GM23338 (cell line): ENCODE results near the gene SLC29A2. TPM values are rescaled to one million over a fixed set of nuclear protein-coding genes. Genes with fewer than 3 reads are reported as not detected.

ENCODE experiments used
- ATAC-seq: fragments of 200-7000 bp; cut with Tn5 transposase; 3 replicates; pipeline ENCODE4 v1.9.1; 2020
- DNase-seq: peaks from one replicate; pipeline ENCODE4 v3.0.0-alpha.2; 2015; ENCODE audit warnings: low spot score
- H2AFZ ChIP-seq: fragments of 200-600 bp; sonication (generic); 2 replicates; pipeline ENCODE4 v1.8.0; 2016; ENCODE audit warnings: antibody characterized with exemption, mild to moderate bottlenecking, moderate library complexity
- H3F3A ChIP-seq: fragments of 200-600 bp; sonication (generic); replicated peaks from 2 replicates; pipeline ENCODE4 v1.8.0; 2017; ENCODE audit warnings: antibody characterized with exemption, mixed run types, low read depth
- H3K27ac ChIP-seq: fragments of 200-600 bp; sonication (generic); 2 replicates; pipeline ENCODE4 v1.6.1; 2016; ENCODE audit warnings: low read depth
- H3K27me3 ChIP-seq: fragments of 200-600 bp; sonication (generic); 2 replicates; pipeline ENCODE4 v1.8.0; 2016; ENCODE audit warnings: mild to moderate bottlenecking, mixed run types, moderate library complexity; ENCODE audit not compliant: insufficient read depth
- H3K36me3 ChIP-seq: fragments of 200-600 bp; sonication (generic); 2 replicates; pipeline ENCODE4 v1.8.0; 2016; ENCODE audit warnings: mild to moderate bottlenecking; ENCODE audit not compliant: insufficient read depth
- H3K4me1 ChIP-seq: fragments of 200-600 bp; sonication (generic); 2 replicates; pipeline ENCODE4 v1.8.0; 2016; ENCODE audit warnings: mild to moderate bottlenecking, moderate library complexity; ENCODE audit not compliant: insufficient read depth
- H3K4me2 ChIP-seq: fragments of 200-600 bp; sonication (generic); 2 replicates; pipeline ENCODE4 v1.7.1; 2017; ENCODE audit warnings: mixed run types
- H3K4me3 ChIP-seq: fragments of 200-600 bp; sonication (generic); 2 replicates; pipeline ENCODE4 v1.6.1; 2016; ENCODE audit warnings: mixed run types
- H3K79me2 ChIP-seq: fragments of 200-600 bp; sonication (generic); replicated peaks from 2 replicates; pipeline ENCODE4 v1.8.0; 2017; ENCODE audit warnings: mild to moderate bottlenecking; ENCODE audit not compliant: insufficient read depth
- H3K9me2 ChIP-seq: fragments of 200-600 bp; sonication (generic); 2 replicates; pipeline ENCODE4 v1.8.0; 2017; ENCODE audit not compliant: insufficient read depth
- H4K20me1 ChIP-seq: fragments of 200-600 bp; sonication (generic); replicated peaks from 2 replicates; pipeline ENCODE4 v1.8.0; 2017; ENCODE audit warnings: mild to moderate bottlenecking; ENCODE audit not compliant: insufficient read depth
- H3K27ac Mint-ChIP-seq: 2 replicates; pipeline ENCODE4 v1.8.0; 2020; ENCODE audit warnings: inconsistent platforms, mild to moderate bottlenecking, moderate library complexity, mixed read lengths
- H3K27me3 Mint-ChIP-seq: 3 replicates; pipeline ENCODE4 v1.8.0; 2022; ENCODE audit warnings: low read depth, mild to moderate bottlenecking, moderate library complexity, mixed read lengths, inconsistent platforms; ENCODE audit not compliant: insufficient read depth, poor library complexity
- H3K36me3 Mint-ChIP-seq: 3 replicates; pipeline ENCODE4 v1.8.0; 2021; ENCODE audit warnings: low read depth, mild to moderate bottlenecking, inconsistent platforms, moderate library complexity, mixed read lengths
- H3K4me1 Mint-ChIP-seq: 3 replicates; pipeline ENCODE4 v1.8.0; 2020; ENCODE audit warnings: mild to moderate bottlenecking, inconsistent platforms, mixed read lengths
- H3K4me3 Mint-ChIP-seq: 3 replicates; pipeline ENCODE4 v1.8.0; 2021; ENCODE audit warnings: moderate library complexity, mild to moderate bottlenecking, inconsistent platforms, mixed read lengths
- H3K9me3 Mint-ChIP-seq: 3 replicates; pipeline ENCODE4 v1.8.0; 2020; ENCODE audit warnings: moderate library complexity, mild to moderate bottlenecking, inconsistent platforms, mixed read lengths
- CREB1 ChIP-seq: fragments of 250-450 bp; sonication (Bioruptor Pico); IDR thresholded peaks from 2 replicates; pipeline ENCODE4 v1.5.0; 2020; ENCODE audit warnings: low read depth, mild to moderate bottlenecking, moderate library complexity
- ETS1 ChIP-seq: IDR thresholded peaks from 2 replicates; pipeline ENCODE4 v1.6.1; 2016; ENCODE audit warnings: antibody characterized with exemption
- EZH2phosphoT487 ChIP-seq: fragments of 200-600 bp; sonication (generic); IDR thresholded peaks from one replicate; pipeline ENCODE4 v1.8.1; 2018; ENCODE audit warnings: antibody characterized with exemption; ENCODE audit not compliant: unreplicated experiment
- POLR2AphosphoS5 ChIP-seq: IDR thresholded peaks from 2 replicates; pipeline ENCODE4 v1.6.1; 2016; ENCODE audit warnings: antibody characterized with exemption, low read depth
- REST ChIP-seq: IDR thresholded peaks from one replicate; pipeline ENCODE4 v1.6.1; 2018; ENCODE audit warnings: antibody characterized with exemption; ENCODE audit not compliant: unreplicated experiment
- STAT1 ChIP-seq: IDR thresholded peaks from one replicate; pipeline ENCODE4 v1.6.1; 2016; ENCODE audit warnings: antibody characterized with exemption; ENCODE audit not compliant: unreplicated experiment
- ZNF114 ChIP-seq: fragments of 250-450 bp; sonication (Bioruptor Pico); IDR thresholded peaks from 2 replicates; pipeline ENCODE4 v1.5.0; 2020; ENCODE audit warnings: mild to moderate bottlenecking, moderate library complexity
- ZNF331 ChIP-seq: fragments of 250-450 bp; sonication (Bioruptor Pico); IDR thresholded peaks from 2 replicates; pipeline ENCODE4 v1.5.0; 2020; ENCODE audit warnings: low read depth, mild to moderate bottlenecking, moderate library complexity
- polyA plus RNA-seq: library from polyadenylated mRNA; unstranded; fragments of >200 nt; fragmentation: Nextera tagmentation; extraction: Ambion mirVana; gene quantifications from 2 replicates; pipeline ENCODE4 v1.2.1, GENCODE V29; 2016
- total RNA-seq: library from RNA; depleted of rRNA; stranded (reverse); fragments of >200 nt; shearing (Covaris generic); gene quantifications from 2 replicates; pipeline ENCODE4 v1.2.3, GENCODE V29; 2014
- TF ChIP-seq, protein P1 (sequence below), 2 experiments: fragments of 200-600 bp in 1 of 2; sonication (generic) in 1 of 2; conservative IDR thresholded peaks; 2 replicates each; pipeline versions ENCODE4 v1.5.1 to v1.6.1; 2016 to 2017; ENCODE audit warnings: antibody characterized with exemption in 2 of 2, low read depth in 2 of 2, mild to moderate bottlenecking in 2 of 2, moderate library complexity in 1 of 2

SLC29A2 gene
- total and polyA plus RNA-seq, 2 experiments from 2014 or later, result 26.0 to 31.1 TPM

DNA sequence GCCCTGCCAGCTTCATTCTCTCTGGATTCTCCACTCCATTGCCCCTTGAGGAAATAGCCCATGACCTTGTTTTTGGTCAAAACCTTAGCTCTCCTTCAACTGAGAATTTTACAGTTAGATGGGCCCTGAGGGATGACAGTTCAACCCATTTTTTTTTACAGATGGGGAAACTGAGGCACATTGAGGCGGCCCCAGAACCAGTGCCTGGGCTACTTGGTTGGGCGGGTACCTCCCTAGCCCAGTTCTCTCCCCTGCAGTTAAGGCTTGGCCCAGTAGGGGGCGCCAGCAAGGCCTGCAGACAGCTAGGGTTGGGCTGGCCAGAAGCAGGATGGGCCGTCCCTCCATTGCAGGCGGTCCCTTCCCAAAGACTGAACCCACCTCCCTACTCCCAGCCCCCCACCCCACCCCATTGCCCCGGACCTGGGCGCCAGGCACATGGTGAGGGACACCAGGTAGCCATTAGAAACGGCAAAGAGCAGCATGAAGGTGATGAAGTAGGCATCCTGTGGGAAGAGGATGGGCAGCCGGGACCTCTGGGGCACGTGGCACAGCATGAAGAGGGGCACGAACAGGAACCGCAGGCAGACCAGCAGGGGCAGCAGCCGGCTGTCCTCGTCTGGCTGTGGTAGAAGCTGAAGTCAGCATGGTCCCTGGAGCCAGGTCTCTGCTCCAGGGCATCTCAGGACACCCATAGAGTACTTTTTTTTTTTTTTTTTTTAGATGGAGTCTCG is 7.6 kb downstream of the SLC29A2 start:
- Histone ChIP-seq H3K4me3 (no peak overlapping the region), H3F3A (peaks cover 54% of the 10 kb centered on the region), H4K20me1 (peaks cover 17% of the 10 kb centered on the region), H3K9me2 (no peaks in the 10 kb centered on the region), H2AFZ (no peak overlapping the region), H3K79me2 (0 out of 2 replicates have a peak, but pooled peaks cover 5% of the 10 kb centered on the region), H3K4me2 (no peak overlapping the region), H3K4me1 (peaks cover 6% of the 10 kb centered on the region; the same call in 1 of the 2 replicates), H3K27me3 (no peaks in the 10 kb centered on the region), H3K27ac (no peak overlapping the region), H3K36me3 (peaks cover 26% of the 10 kb centered on the region; the same call in 1 of the 2 replicates)
- peak; percentile 92 for DNase-seq
- Mint-ChIP-seq H3K9me3 (no peaks in the 10 kb centered on the region; the same call in 2 of the 3 replicates), H3K4me3 (no peak overlapping the region), H3K4me1 (peaks cover 15% of the 10 kb centered on the region), H3K36me3 (peaks cover 74% of the 10 kb centered on the region), H3K27me3 (peaks cover 31% of the 10 kb centered on the region), H3K27ac (no peak overlapping the region)
- ATAC-seq, result peak; percentile 73
- TF ChIP-seq ETS1, result no peak
- TF ChIP-seq STAT1, result no peak
- TF ChIP-seq CREB1 (CRISPR knock-in tag), result 0 out of 2 replicates have a peak, but pooled peaks have one; percentile 35
- no peak for TF ChIP-seq ZNF114
- no peak for TF ChIP-seq EZH2phosphoT487
- peak; percentile 39; the same call in 1 of the 2 replicates for TF ChIP-seq POLR2AphosphoS5
- TF ChIP-seq, protein P1, sequence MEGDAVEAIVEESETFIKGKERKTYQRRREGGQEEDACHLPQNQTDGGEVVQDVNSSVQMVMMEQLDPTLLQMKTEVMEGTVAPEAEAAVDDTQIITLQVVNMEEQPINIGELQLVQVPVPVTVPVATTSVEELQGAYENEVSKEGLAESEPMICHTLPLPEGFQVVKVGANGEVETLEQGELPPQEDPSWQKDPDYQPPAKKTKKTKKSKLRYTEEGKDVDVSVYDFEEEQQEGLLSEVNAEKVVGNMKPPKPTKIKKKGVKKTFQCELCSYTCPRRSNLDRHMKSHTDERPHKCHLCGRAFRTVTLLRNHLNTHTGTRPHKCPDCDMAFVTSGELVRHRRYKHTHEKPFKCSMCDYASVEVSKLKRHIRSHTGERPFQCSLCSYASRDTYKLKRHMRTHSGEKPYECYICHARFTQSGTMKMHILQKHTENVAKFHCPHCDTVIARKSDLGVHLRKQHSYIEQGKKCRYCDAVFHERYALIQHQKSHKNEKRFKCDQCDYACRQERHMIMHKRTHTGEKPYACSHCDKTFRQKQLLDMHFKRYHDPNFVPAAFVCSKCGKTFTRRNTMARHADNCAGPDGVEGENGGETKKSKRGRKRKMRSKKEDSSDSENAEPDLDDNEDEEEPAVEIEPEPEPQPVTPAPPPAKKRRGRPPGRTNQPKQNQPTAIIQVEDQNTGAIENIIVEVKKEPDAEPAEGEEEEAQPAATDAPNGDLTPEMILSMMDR (conservative IDR thresholded peaks at IDR 0.05; ENCODE audit: low read depth in 2 of 2), result peak; percentile 89 to 93

GRCh38 chr11:66363187-66363601 is 8.4 kb downstream of the SLC29A2 start:
- peaks cover 6% of the 10 kb centered on the region; the same call in 1 of the 2 replicates for H3K4me1 ChIP-seq
- H3K27ac ChIP-seq, result no peak overlapping the region
- H3K4me2 ChIP-seq, result no peak overlapping the region
- no peaks in the 10 kb centered on the region for H3K9me2 ChIP-seq
- no peak for ATAC-seq
- H3F3A ChIP-seq, result peaks cover 51% of the 10 kb centered on the region
- DNase-seq, result no peak
- H3K36me3 ChIP-seq, result peaks cover 19% of the 10 kb centered on the region; the same call in 1 of the 2 replicates
- no peaks in the 10 kb centered on the region for H3K27me3 ChIP-seq
- Mint-ChIP-seq H3K27ac (no peak overlapping the region), H3K9me3 (no peaks in the 10 kb centered on the region; the same call in 2 of the 3 replicates), H3K27me3 (peaks cover 29% of the 10 kb centered on the region), H3K4me3 (no peak overlapping the region), H3K36me3 (peaks cover 66% of the 10 kb centered on the region), H3K4me1 (peaks cover 11% of the 10 kb centered on the region)
- H4K20me1 ChIP-seq, result peaks cover 17% of the 10 kb centered on the region
- H3K79me2 ChIP-seq, result no peaks in the 10 kb centered on the region
- H3K4me3 ChIP-seq, result no peak overlapping the region
- H2AFZ ChIP-seq, result no peak overlapping the region
- TF ChIP-seq REST, result no peak
- TF ChIP-seq ZNF331 (CRISPR knock-in tag), result no peak
- TF ChIP-seq EZH2phosphoT487, result no peak
